Measurements from ENCODE around the gene MS4A13. TPM values are rescaled to one million over a fixed set of nuclear protein-coding genes. Genes with fewer than 3 reads are reported as not detected.

Gene MS4A13
- total and polyA plus RNA-seq, 2 of the 8 experiments (the other 6 are each of a cell fraction or from before 2014, with no cell fraction given) = not detected

DNA sequence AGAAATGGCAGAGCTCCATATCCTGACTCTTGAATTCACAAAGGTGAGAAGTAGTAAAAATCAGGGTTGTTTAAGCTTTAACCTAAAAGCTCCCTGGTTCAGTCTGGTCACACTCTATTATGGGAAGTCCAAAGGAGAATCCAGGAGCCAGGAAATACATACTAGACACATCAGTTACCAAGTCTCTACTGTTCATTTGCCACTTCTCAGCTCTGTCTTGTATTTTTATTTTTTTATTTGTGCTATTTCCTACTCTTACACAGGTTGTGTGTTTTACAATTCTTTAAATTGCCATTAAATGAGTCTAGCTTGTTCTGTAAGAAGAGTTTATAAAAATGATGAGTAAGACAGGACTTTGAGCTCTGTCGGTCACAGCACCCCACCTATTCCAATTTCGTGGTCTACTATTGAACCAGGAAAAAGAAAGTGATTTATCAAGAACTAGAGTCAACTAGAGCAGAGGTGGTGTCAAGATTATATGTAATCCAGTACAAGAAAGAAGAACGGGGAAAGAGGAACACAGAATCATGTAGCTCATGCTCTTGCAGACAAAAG lies 12.9 kb upstream of the MS4A13 start:
- 88% methylated on average over 3 of the region's 3 CpGs; no CpG with 5 or more reads in 1 of the 2 experiments for WGBS, 2 experiments (ENCODE audit: extremely low coverage in 1 of 2, insufficient coverage in 1 of 2, insufficient read length in 1 of 2, insufficient replicate concordance in 2 of 2, low coverage in 1 of 2, low lambda C conversion rate in 2 of 2, missing lambda C conversion rate in 1 of 2)
- TF ChIP-seq CHD2 (IDR thresholded peaks at IDR 0.05; ENCODE audit: low read length) (no peak), SUZ12 (IDR thresholded peaks at IDR 0.05; ENCODE audit: low read length) (no peak), NANOG (IDR thresholded peaks at IDR 0.05; ENCODE audit: insufficient read depth, low read depth, low read length, poor library complexity, severe bottlenecking) (no peak), RAD21 (IDR thresholded peaks at IDR 0.05 in 1 of 2, conservative IDR thresholded peaks at IDR 0.05 in 1 of 2; ENCODE audit: low read depth in 2 of 2, low read length in 2 of 2) (no peak), NRF1 (IDR thresholded peaks at IDR 0.05; ENCODE audit: low read depth, low read length) (no peak), SP2 (IDR thresholded peaks at IDR 0.05; ENCODE audit: low read length) (no peak), BRCA1 (IDR thresholded peaks at IDR 0.05; ENCODE audit: low read depth, low read length) (no peak), SRF (IDR thresholded peaks at IDR 0.05; ENCODE audit: low read depth, low read length) (no peak), HDAC2 (IDR thresholded peaks at IDR 0.05; ENCODE audit: borderline replicate concordance in 1 of 2, low read depth in 2 of 2, low read length in 2 of 2) (no peak)
- TF ChIP-seq, protein P1, sequence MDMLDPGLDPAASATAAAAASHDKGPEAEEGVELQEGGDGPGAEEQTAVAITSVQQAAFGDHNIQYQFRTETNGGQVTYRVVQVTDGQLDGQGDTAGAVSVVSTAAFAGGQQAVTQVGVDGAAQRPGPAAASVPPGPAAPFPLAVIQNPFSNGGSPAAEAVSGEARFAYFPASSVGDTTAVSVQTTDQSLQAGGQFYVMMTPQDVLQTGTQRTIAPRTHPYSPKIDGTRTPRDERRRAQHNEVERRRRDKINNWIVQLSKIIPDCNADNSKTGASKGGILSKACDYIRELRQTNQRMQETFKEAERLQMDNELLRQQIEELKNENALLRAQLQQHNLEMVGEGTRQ (IDR thresholded peaks at IDR 0.05; ENCODE audit: low read length) = no peak
- TF ChIP-seq, protein P2, sequence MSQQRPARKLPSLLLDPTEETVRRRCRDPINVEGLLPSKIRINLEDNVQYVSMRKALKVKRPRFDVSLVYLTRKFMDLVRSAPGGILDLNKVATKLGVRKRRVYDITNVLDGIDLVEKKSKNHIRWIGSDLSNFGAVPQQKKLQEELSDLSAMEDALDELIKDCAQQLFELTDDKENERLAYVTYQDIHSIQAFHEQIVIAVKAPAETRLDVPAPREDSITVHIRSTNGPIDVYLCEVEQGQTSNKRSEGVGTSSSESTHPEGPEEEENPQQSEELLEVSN (IDR thresholded peaks at IDR 0.05) = no peak

More for the DNA sequence above, 12.9 kb upstream of the MS4A13 start:
- Histone ChIP-seq H3K14ac (ENCODE audit: insufficient read length) (no peak overlapping the region), H2BK20ac (ENCODE audit: low read length) (no peak overlapping the region), H2BK15ac (ENCODE audit: low read length) (no peak overlapping the region), H2BK12ac (ENCODE audit: low read depth, low read length) (no peak overlapping the region; the same call in 1 of the 2 replicates), H4K8ac (ENCODE audit: extremely low read depth, insufficient read depth, low read length) (no peak overlapping the region), H3K79me1 (ENCODE audit: low read depth, low read length) (no peaks in the 10 kb centered on the region), H3K4ac (replicated peaks; ENCODE audit: insufficient read length, low read depth, low read length) (no peak overlapping the region), H3K56ac (replicated peaks; ENCODE audit: insufficient read length, low read depth, low read length) (no peak overlapping the region), H4K5ac (ENCODE audit: insufficient read length, low read depth, low read length) (no peak overlapping the region), H3K27me3 (replicated peaks in 1 of 4; ENCODE audit: control insufficient read depth in 3 of 4, extremely low read depth in 1 of 4, insufficient read depth in 3 of 4, low read length in 3 of 4) (no peaks in the 10 kb centered on the region), H3K23me2 (ENCODE audit: low read depth, low read length) (no peaks in the 10 kb centered on the region; the same call in 1 of the 2 replicates), H3K9me3 (ENCODE audit: insufficient read depth in 2 of 2, low read depth in 1 of 2, low read length in 1 of 2) (no peaks in the 10 kb centered on the region), H4K91ac (replicated peaks; ENCODE audit: insufficient read length, low read length) (no peak overlapping the region), H3K79me2 (ENCODE audit: control insufficient read depth in 1 of 2, insufficient read depth in 2 of 2, low read length in 2 of 2) (no peaks in the 10 kb centered on the region), H3K4me1 (replicated peaks in 1 of 4; ENCODE audit: control insufficient read depth in 3 of 4, insufficient read depth in 4 of 4, low read length in 3 of 4) (peaks cover 0 to 12% (median 6%) of the 10 kb centered on the region in 4 experiments; a peak in 5 of 7 replicates), H4K20me1 (replicated peaks in 1 of 2; ENCODE audit: control insufficient read depth in 1 of 2, insufficient read depth in 2 of 2, low read length in 2 of 2) (no peaks in the 10 kb centered on the region), H3K18ac (ENCODE audit: extremely low read depth, low read length) (no peak overlapping the region), H3K4me2 (ENCODE audit: insufficient read depth in 1 of 2, low read depth in 2 of 2, low read length in 2 of 2) (no peak overlapping the region), H3K27ac (ENCODE audit: low read depth, low read length) (no peak overlapping the region), H2BK120ac (replicated peaks; ENCODE audit: low read depth, low read length) (no peak overlapping the region), H3K23ac (ENCODE audit: insufficient read length) (no peak overlapping the region), H3K36me3 (ENCODE audit: control insufficient read depth in 2 of 4, insufficient read depth in 4 of 4, low read length in 3 of 4) (no peaks in the 10 kb centered on the region), H2AK5ac (ENCODE audit: low read depth, low read length) (no peak overlapping the region), H2AFZ (ENCODE audit: low read length) (no peak overlapping the region), H3K9ac (replicated peaks in 1 of 4; ENCODE audit: extremely low read depth in 1 of 4, low read depth in 3 of 4, low read length in 3 of 4) (no peak overlapping the region), H3K4me3 (ENCODE audit: extremely low read depth in 1 of 4, insufficient read depth in 2 of 4, low read depth in 3 of 4, low read length in 4 of 4) (no peak overlapping the region), H2BK5ac (ENCODE audit: low read depth, low read length) (peak overlapping the region; percentile 20; the same call in 1 of the 2 replicates)
- DNase-seq (ENCODE audit: low read depth in 1 of 2, low spot score in 2 of 2) (no peak), FAIRE-seq (no peak)
- ChIA-PET CTCF (ENCODE audit: partially characterized antibody) (interaction anchor here (0.7 to 1.4 kb wide), 5 partner anchors 15 to 168 kb away, joined by 3 to 4 read pairs (median 3); no protein-coding TSS in a partner anchor), POLR2A (ENCODE audit: partially characterized antibody) (interaction anchor here (0.7 kb wide), 1 partner anchor 9 kb away, joined by 3 read pairs; the partner anchor contains the start of gene MS4A12)

Measured in H1 (cell line).